Prostate gland (tissue), 2 donors: Measurements from ENCODE around the gene SPECC1. TPM values are rescaled to one million over a fixed set of nuclear protein-coding genes. Genes with fewer than 3 reads are reported as not detected.

Source experiments
- DNase-seq: peaks from one replicate; pipeline ENCODE4 v3.0.0-alpha.2; 2019; ENCODE audit warnings: low spot score
- H3K27ac ChIP-seq, 2 donors: fragments of 200-600 bp; sonication (generic); 2 replicates each; pipeline ENCODE4 v1.5.1; 2017 to 2019
- H3K27me3 ChIP-seq: fragments of 200-600 bp; sonication (generic); replicated peaks from 2 replicates; pipeline ENCODE4 v1.5.1; 2019; ENCODE audit not compliant: insufficient read depth
- H3K36me3 ChIP-seq, 2 donors: fragments of 200-600 bp; sonication (generic); 1 replicate in 1 of 2; 2 replicates in 1 of 2; pipeline versions ENCODE4 v1.5.1 to v1.8.1; 2017 to 2019
- H3K4me1 ChIP-seq: fragments of 200-600 bp; sonication (generic); replicated peaks from 2 replicates; pipeline ENCODE4 v1.5.1; 2019
- H3K4me3 ChIP-seq, 2 donors: fragments of 200-600 bp; sonication (generic); 2 replicates each; pipeline ENCODE4 v1.5.1; 2017 to 2019
- H3K9me3 ChIP-seq: fragments of 200-600 bp; sonication (generic); 2 replicates; pipeline ENCODE4 v1.5.1; 2017
- CTCF ChIP-seq, 4 experiments: fragments of 200-600 bp in 2 of 4; fragments of 450-650 bp in 2 of 4; sonication (generic) in 2 of 4; IDR thresholded peaks; 1 replicate in 3 of 4; 2 replicates in 1 of 4; pipeline ENCODE4 v1.5.1; 2016 to 2019; ENCODE audit warnings: antibody characterized with exemption in 4 of 4, mild to moderate bottlenecking in 2 of 4, moderate library complexity in 2 of 4
- POLR2A ChIP-seq: fragments of 450-650 bp; IDR thresholded peaks from one replicate; pipeline ENCODE4 v1.6.1; 2016; ENCODE audit warnings: antibody characterized with exemption, mild to moderate bottlenecking
- POLR2AphosphoS5 ChIP-seq: sonication (generic); formaldehyde crosslinking; IDR thresholded peaks from one replicate; pipeline ENCODE4 v1.6.1; 2017; ENCODE audit warnings: antibody characterized with exemption
- WGBS: methylation state at CpG from one replicate; pipeline ENCODE4 v1.1.5; 2018; 5-methylcytosine and 5-hydroxymethylcytosine counted together
- intact Hi-C: fragments of 100-400 bp; cut with DNase I; formaldehyde crosslinking; loops from one replicate; pipeline ENCODE4 v1.14.2; 2022
- total RNA-seq, 2 donors: library from RNA; depleted of rRNA; stranded (reverse); fragments of >200 nt; gene quantifications; one replicate each; pipeline ENCODE4 v1.1.0, GENCODE V29; 2016

SPECC1 gene
- total RNA-seq, 2 donors from 2014 or later = 29.7 to 85.5 TPM

GRCh38 chr17:20307326-20307910 is 298.3 kb downstream of the SPECC1 start:
- Histone ChIP-seq H3K27ac (no peak overlapping the region), H3K4me1 (no peaks in the 10 kb centered on the region), H3K4me3 (no peak overlapping the region), H3K36me3 (no peaks in the 10 kb centered on the region), H3K9me3 (no peaks in the 10 kb centered on the region), H3K27me3 (no peaks in the 10 kb centered on the region)
- no peak for DNase-seq
- intact Hi-C loops = no loop called here
- TF ChIP-seq CTCF (IDR thresholded peaks at IDR 0.05) (no peak), POLR2AphosphoS5 (no peak)
- WGBS = 85% methylated on average over 1 of the region's 1 CpG

- TF ChIP-seq POLR2AphosphoS5 (no peak), POLR2A (no peak), CTCF (IDR thresholded peaks at IDR 0.05) (no peak)
- 93% methylated on average over 5 of the region's 5 CpGs for WGBS
- intact Hi-C loops = loop anchor here (10.0 kb wide), 1 partner anchor 186 kb away; no protein-coding TSS in a partner anchor
Observed at GRCh38 chr17:20310481-20310880, 301.3 kb downstream of the SPECC1 start.

GRCh38 chr17:20313306-20313705 is 304.1 kb downstream of the SPECC1 start:
- DNase-seq = no peak
- Histone ChIP-seq H3K4me1 (no peaks in the 10 kb centered on the region), H3K27me3 (no peaks in the 10 kb centered on the region), H3K9me3 (no peaks in the 10 kb centered on the region), H3K36me3 (no peaks in the 10 kb centered on the region), H3K4me3 (no peak overlapping the region), H3K27ac (no peak overlapping the region)
- 96% methylated on average over 10 of the region's 10 CpGs for WGBS
- intact Hi-C loops = loop anchor here (10.0 kb wide), 1 partner anchor 189 kb away; no protein-coding TSS in a partner anchor
- TF ChIP-seq CTCF (IDR thresholded peaks at IDR 0.05) (no peak), POLR2AphosphoS5 (no peak), POLR2A (no peak)

More at GRCh38 chr17:20310481-20310880, 301.3 kb downstream of the SPECC1 start:
- Histone ChIP-seq H3K4me3 (no peak overlapping the region), H3K27me3 (no peaks in the 10 kb centered on the region), H3K36me3 (no peaks in the 10 kb centered on the region), H3K4me1 (no peaks in the 10 kb centered on the region), H3K9me3 (no peaks in the 10 kb centered on the region), H3K27ac (no peak overlapping the region)
- DNase-seq = no peak

GRCh38 chr17:20313891-20314290 is 304.7 kb downstream of the SPECC1 start:
- no peak for TF ChIP-seq POLR2A
- no peak for TF ChIP-seq CTCF (IDR thresholded peaks at IDR 0.05)
- no peak for TF ChIP-seq POLR2AphosphoS5
- H3K36me3 ChIP-seq = no peaks in the 10 kb centered on the region
- DNase-seq = no peak
- no peaks in the 10 kb centered on the region for H3K27me3 ChIP-seq
- no peak overlapping the region for H3K27ac ChIP-seq
- H3K4me3 ChIP-seq = no peak overlapping the region
- no peaks in the 10 kb centered on the region for H3K9me3 ChIP-seq
- intact Hi-C loops = loop anchor here (10.0 kb wide), 1 partner anchor 189 kb away; no protein-coding TSS in a partner anchor
- H3K4me1 ChIP-seq = no peaks in the 10 kb centered on the region
- WGBS = 81% methylated on average over 7 of the region's 7 CpGs

- no peak overlapping the region for H3K27ac ChIP-seq
- H3K36me3 ChIP-seq = no peaks in the 10 kb centered on the region
- 89% methylated on average over 8 of the region's 8 CpGs for WGBS
- DNase-seq = no peak
- H3K9me3 ChIP-seq = no peaks in the 10 kb centered on the region
- no peaks in the 10 kb centered on the region for H3K27me3 ChIP-seq
- H3K4me1 ChIP-seq = no peaks in the 10 kb centered on the region
- intact Hi-C loops = loop anchor here (10.0 kb wide), 1 partner anchor 190 kb away; no protein-coding TSS in a partner anchor
- no peak for TF ChIP-seq CTCF (IDR thresholded peaks at IDR 0.05)
- TF ChIP-seq POLR2AphosphoS5 = no peak
- TF ChIP-seq POLR2A = no peak
- no peak overlapping the region for H3K4me3 ChIP-seq
Observed at GRCh38 chr17:20314834-20315233, 305.7 kb downstream of the SPECC1 start.
